Measurements from ENCODE around the gene KIF19.

The KIF19 gene

DNA sequence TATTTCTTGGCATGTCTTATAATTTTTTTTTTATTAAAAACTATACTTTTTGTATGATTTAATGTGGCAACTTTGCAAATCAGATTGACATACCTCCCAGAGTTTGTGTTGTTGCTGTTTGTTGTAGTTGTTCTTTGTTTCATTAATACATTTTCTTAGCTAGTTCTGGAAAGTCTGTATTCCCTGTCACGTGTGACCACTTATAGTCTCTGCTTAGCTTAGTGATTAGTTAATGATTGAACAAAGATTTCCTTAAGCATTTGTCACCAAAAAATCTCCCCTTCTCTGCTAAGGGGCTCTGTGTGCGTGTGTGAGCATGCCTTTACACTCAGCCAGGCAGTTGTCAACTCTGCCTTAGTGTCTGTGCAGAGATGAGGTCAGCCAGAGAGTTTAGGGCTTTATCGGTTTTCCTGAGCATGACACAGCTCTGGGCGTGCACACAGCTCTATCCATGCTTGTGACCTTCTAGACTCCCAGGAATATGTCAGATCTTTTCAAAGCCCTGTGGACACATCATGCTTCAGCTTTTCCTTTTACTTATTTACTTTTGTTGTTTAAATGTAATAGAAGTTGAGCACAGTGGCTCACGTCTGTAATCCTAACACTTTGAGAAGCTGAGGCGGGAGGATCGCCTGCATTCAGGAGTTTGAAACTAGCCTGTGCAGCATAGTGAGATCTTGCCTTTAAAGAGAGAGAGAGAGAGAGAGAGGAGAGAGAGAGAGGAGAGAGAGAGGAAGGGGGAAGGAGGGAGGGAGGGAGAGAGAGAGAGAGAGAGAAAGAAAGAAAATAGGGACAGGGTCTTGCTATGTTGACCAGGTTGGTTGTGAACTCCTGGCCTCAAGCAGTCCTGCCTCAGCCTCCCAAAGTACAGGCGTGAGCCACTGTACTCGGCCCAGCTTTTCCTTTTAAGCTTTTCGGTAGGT lies 30.1 kb upstream of the KIF19 start:
- no peak overlapping the region for H2AFZ ChIP-seq (ENCODE audit: low read length)

DNA sequence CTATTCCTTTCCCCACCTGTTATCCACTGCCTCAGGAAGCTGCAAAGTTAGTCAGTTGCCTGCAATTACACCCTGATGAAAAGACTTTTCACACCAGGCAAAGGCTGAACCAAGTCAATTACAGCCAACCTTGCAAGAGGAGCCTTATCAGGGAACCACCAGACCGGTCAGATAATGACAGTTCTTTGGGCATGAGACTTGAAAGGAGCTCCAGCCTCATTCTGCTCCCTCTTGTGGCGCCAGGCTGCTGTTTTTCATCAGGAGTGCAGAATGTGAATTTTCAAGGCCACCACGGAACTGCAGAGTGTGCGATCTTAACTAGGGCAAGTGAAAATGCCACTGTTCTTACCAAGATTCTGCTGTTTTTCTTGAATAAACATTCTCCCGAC lies 29.5 kb upstream of the KIF19 start:
- H3K9me3 ChIP-seq (ENCODE audit: insufficient read depth, low read depth, low read length): no peaks in the 10 kb centered on the region

More for the DNA sequence above, 30.1 kb upstream of the KIF19 start:
- Histone ChIP-seq H3K36me3 (ENCODE audit: insufficient read depth, low read length) (no peaks in the 10 kb centered on the region), H3K4me1 (ENCODE audit: insufficient read depth, low read length, poor library complexity, severe bottlenecking) (peaks cover 3% of the 10 kb centered on the region), H3K27me3 (ENCODE audit: insufficient read depth, low read length, poor library complexity, severe bottlenecking) (no peaks in the 10 kb centered on the region), H3F3A (ENCODE audit: low read depth) (no peaks in the 10 kb centered on the region), H3K79me2 (ENCODE audit: insufficient read depth, low read length) (no peaks in the 10 kb centered on the region), H3K4me2 (ENCODE audit: low read depth, low read length, poor library complexity, severe bottlenecking) (no peak overlapping the region), H3K9me2 (replicated peaks; ENCODE audit: low read depth, low read length) (no peaks in the 10 kb centered on the region), H4K20me1 (ENCODE audit: insufficient read depth, low read length, poor library complexity, severe bottlenecking) (no peaks in the 10 kb centered on the region), H3K9me3 (ENCODE audit: insufficient read depth, low read depth, low read length) (no peaks in the 10 kb centered on the region), H3K9ac (ENCODE audit: low read depth, low read length, poor library complexity, severe bottlenecking) (no peak overlapping the region), H3K4me3 (ENCODE audit: low read length, poor library complexity, severe bottlenecking) (no peak overlapping the region)
- no peak for TF ChIP-seq EZH2phosphoT487 (IDR thresholded peaks at IDR 0.05; ENCODE audit: borderline replicate concordance)
- TF ChIP-seq, protein P1, sequence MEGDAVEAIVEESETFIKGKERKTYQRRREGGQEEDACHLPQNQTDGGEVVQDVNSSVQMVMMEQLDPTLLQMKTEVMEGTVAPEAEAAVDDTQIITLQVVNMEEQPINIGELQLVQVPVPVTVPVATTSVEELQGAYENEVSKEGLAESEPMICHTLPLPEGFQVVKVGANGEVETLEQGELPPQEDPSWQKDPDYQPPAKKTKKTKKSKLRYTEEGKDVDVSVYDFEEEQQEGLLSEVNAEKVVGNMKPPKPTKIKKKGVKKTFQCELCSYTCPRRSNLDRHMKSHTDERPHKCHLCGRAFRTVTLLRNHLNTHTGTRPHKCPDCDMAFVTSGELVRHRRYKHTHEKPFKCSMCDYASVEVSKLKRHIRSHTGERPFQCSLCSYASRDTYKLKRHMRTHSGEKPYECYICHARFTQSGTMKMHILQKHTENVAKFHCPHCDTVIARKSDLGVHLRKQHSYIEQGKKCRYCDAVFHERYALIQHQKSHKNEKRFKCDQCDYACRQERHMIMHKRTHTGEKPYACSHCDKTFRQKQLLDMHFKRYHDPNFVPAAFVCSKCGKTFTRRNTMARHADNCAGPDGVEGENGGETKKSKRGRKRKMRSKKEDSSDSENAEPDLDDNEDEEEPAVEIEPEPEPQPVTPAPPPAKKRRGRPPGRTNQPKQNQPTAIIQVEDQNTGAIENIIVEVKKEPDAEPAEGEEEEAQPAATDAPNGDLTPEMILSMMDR (conservative IDR thresholded peaks at IDR 0.05; ENCODE audit: low read length): no peak

DNA sequence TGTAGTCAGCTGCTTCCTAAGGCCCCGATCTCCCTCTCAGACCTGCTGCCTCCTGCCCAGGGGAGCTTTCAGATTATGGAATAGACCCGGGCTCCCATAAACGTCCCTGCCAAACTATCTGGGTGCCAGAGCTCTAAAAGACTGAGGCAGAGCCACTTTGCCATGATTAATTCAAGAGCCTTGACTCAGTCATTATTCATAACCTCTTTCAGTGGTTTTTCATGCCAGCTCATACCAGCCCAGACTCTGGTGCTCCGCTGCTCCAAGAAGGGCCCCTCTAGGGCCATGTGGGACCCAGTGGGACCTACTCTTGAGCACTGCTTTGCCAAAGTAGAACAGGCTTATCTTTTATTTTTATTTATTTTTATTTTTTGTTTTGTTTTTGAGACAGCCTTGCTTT lies 28.1 kb upstream of the KIF19 start:
- no peaks in the 10 kb centered on the region for H3K36me3 ChIP-seq (ENCODE audit: insufficient read depth, low read length)
- no peak overlapping the region for H3K4me2 ChIP-seq (ENCODE audit: low read depth, low read length, poor library complexity, severe bottlenecking)
- no peaks in the 10 kb centered on the region for H3K9me3 ChIP-seq (ENCODE audit: insufficient read depth, low read depth, low read length)

More for the DNA sequence above, 29.5 kb upstream of the KIF19 start:
- Histone ChIP-seq H3K4me2 (ENCODE audit: low read depth, low read length, poor library complexity, severe bottlenecking) (no peak overlapping the region), H3K9me2 (replicated peaks; ENCODE audit: low read depth, low read length) (no peaks in the 10 kb centered on the region), H3K27me3 (ENCODE audit: insufficient read depth, low read length, poor library complexity, severe bottlenecking) (no peaks in the 10 kb centered on the region), H3K9ac (ENCODE audit: low read depth, low read length, poor library complexity, severe bottlenecking) (no peak overlapping the region), H3K36me3 (ENCODE audit: insufficient read depth, low read length) (no peaks in the 10 kb centered on the region), H3K4me3 (ENCODE audit: low read length, poor library complexity, severe bottlenecking) (no peak overlapping the region), H3K4me1 (ENCODE audit: insufficient read depth, low read length, poor library complexity, severe bottlenecking) (peaks cover 3% of the 10 kb centered on the region), H2AFZ (ENCODE audit: low read length) (no peak overlapping the region; the same call in 1 of the 2 replicates), H4K20me1 (ENCODE audit: insufficient read depth, low read length, poor library complexity, severe bottlenecking) (no peaks in the 10 kb centered on the region), H3K79me2 (ENCODE audit: insufficient read depth, low read length) (no peaks in the 10 kb centered on the region), H3F3A (ENCODE audit: low read depth) (no peaks in the 10 kb centered on the region)
- TF ChIP-seq EZH2phosphoT487 (IDR thresholded peaks at IDR 0.05; ENCODE audit: borderline replicate concordance): no peak
- TF ChIP-seq, protein P1 (conservative IDR thresholded peaks at IDR 0.05; ENCODE audit: low read length): peak; percentile 62

More for the DNA sequence above, 28.1 kb upstream of the KIF19 start:
- H3K4me3 ChIP-seq (ENCODE audit: low read length, poor library complexity, severe bottlenecking): no peak overlapping the region
- H3K79me2 ChIP-seq (ENCODE audit: insufficient read depth, low read length): no peaks in the 10 kb centered on the region
- no peaks in the 10 kb centered on the region for H3K9me2 ChIP-seq (replicated peaks; ENCODE audit: low read depth, low read length)
- H3K9ac ChIP-seq (ENCODE audit: low read depth, low read length, poor library complexity, severe bottlenecking): no peak overlapping the region
- TF ChIP-seq, protein P1 (conservative IDR thresholded peaks at IDR 0.05; ENCODE audit: low read length): no peak
- no peak for TF ChIP-seq EZH2phosphoT487 (IDR thresholded peaks at IDR 0.05; ENCODE audit: borderline replicate concordance)
- no peaks in the 10 kb centered on the region for H3F3A ChIP-seq (ENCODE audit: low read depth)
- no peak overlapping the region for H2AFZ ChIP-seq (ENCODE audit: low read length)
- H3K4me1 ChIP-seq (ENCODE audit: insufficient read depth, low read length, poor library complexity, severe bottlenecking): peaks cover 3% of the 10 kb centered on the region
- no peaks in the 10 kb centered on the region for H4K20me1 ChIP-seq (ENCODE audit: insufficient read depth, low read length, poor library complexity, severe bottlenecking)
- no peaks in the 10 kb centered on the region for H3K27me3 ChIP-seq (ENCODE audit: insufficient read depth, low read length, poor library complexity, severe bottlenecking)
